Stimulated activated CD8-positive, alpha-beta memory T cell treated with anti-CD3 and anti-CD28 coated beads, Interleukin-4, amount 100 ng/mL, for 1 hour (primary cell): ENCODE data around the gene NIN.
"Not testable (repeated sequence)": the region's sequence is repeated elsewhere in the genome, so short reads cannot be mapped to it uniquely, and the experiment has no call there.

Experiments
- DNase-seq, 2 donors: peaks; one replicate each; pipeline ENCODE4 v3.0.0-alpha.2; 2020; ENCODE audit warnings: low read depth in 2 of 2, low spot score in 1 of 2

Gene NIN

GRCh38 chr14:50821510-50822464 lies 9.2 kb downstream of the NIN start:
- peak in 1 of 2 donors; percentile 27 for DNase-seq

- no peak for DNase-seq
These were observed 10.0 kb downstream of the NIN start for GRCh38 chr14:50820786-50821509.

GRCh38 chr14:50819303-50819702 lies 11.7 kb downstream of the NIN start:
- not testable (repeated sequence) for DNase-seq

GRCh38 chr14:50816395-50817047 lies 14.4 kb downstream of the NIN start:
- DNase-seq, result no peak

GRCh38 chr14:50815526-50815925 lies 15.4 kb downstream of the NIN start:
- not testable (repeated sequence) for DNase-seq

- DNase-seq, result not testable (repeated sequence)
These were observed 15.9 kb downstream of the NIN start for GRCh38 chr14:50815058-50815457.

GRCh38 chr14:50814161-50814560 lies 16.8 kb downstream of the NIN start:
- DNase-seq, result no peak

GRCh38 chr14:50813544-50813863 lies 17.5 kb downstream of the NIN start:
- no peak for DNase-seq

- DNase-seq, result no peak
These were observed 18.0 kb downstream of the NIN start for GRCh38 chr14:50812856-50813543.

GRCh38 chr14:50812180-50812579 lies 18.8 kb downstream of the NIN start:
- DNase-seq, result no peak

- no peak for DNase-seq
These were observed 22.9 kb downstream of the NIN start for GRCh38 chr14:50808053-50808452.

- no peak for DNase-seq
These were observed 24.6 kb downstream of the NIN start for GRCh38 chr14:50806241-50806933.

- no peak for DNase-seq
These were observed 25.6 kb downstream of the NIN start for GRCh38 chr14:50805396-50805795.

GRCh38 chr14:50804181-50804721 lies 26.7 kb downstream of the NIN start:
- no peak for DNase-seq

GRCh38 chr14:50801706-50802105 lies 29.3 kb downstream of the NIN start:
- DNase-seq, result no peak

- DNase-seq, result no peak
These were observed 30.9 kb downstream of the NIN start for GRCh38 chr14:50800032-50800431.

GRCh38 chr14:50798048-50798421 lies 32.9 kb downstream of the NIN start:
- no peak for DNase-seq

GRCh38 chr14:50797250-50798047 lies 33.5 kb downstream of the NIN start:
- no peak for DNase-seq

- DNase-seq, result no peak
These were observed 34.6 kb downstream of the NIN start for GRCh38 chr14:50796390-50796789.

GRCh38 chr14:50795909-50796308 lies 35.1 kb downstream of the NIN start:
- no peak for DNase-seq
